ENCODE data around the gene ZNF319. TPM values are rescaled to one million over a fixed set of nuclear protein-coding genes. Genes with fewer than 3 reads are reported as not detected.

The ZNF319 gene
- total RNA-seq, 2 experiments from 2014 or later: 4.2 to 5.4 TPM

DNA sequence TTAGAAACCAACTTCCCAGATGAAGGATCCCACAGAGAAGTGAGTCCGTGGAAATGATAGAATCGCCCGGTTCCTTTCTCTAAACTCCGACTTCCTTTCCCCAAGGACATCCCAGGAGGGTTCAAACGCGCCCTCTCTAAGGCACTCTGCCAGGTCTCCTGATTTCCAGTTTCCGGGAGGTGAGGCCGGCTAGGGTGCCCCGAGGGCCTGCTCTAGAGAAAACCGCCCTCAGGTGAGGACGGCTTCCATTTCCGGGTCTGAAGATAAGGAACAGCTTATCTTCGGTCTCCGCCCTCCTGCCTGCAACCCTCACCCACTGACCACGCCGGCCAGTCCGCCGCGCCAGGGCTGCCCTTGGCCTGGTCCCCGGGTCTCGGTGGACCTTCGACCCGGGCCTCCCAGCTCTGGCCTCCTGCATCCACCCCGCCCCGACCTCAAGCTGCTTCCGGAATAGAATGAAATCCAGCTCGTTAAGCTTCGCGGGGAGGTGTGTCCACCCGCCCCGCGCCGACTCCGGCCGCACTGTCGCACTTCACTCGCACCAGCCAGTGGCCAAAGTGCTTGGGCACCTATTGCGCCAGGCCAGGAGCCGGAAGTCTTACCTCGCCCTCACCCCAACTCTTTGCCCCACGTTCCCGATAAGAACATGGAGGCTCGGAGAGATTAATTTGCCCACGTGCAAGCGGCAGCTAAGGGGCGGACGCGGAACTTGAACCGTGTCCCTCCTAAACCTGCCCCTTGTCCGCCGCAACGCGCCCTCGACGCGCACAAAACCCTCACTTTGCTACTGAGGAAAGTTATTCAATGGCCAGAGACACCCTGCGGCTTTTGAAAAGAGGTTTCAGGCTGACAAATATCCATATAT is 24.2 kb upstream of the ZNF319 start:
- Mint-ChIP-seq H3K36me3 (ENCODE audit: low read depth) (peaks cover 3% of the 10 kb centered on the region), H3K27ac (no peak overlapping the region), H3K9me3 (no peaks in the 10 kb centered on the region), H3K4me3 (peak overlapping the region; percentile 79), H3K27me3 (ENCODE audit: low read depth) (no peaks in the 10 kb centered on the region), H3K4me1 (ENCODE audit: low read depth) (peaks cover 15% of the 10 kb centered on the region)
- DNase-seq: peak; percentile 27
- intact Hi-C loops (cut with micrococcal nuclease): loop anchor here (1.0 to 10.0 kb wide), 6 partner anchors 105 to 710 kb away; partner anchors contain the start of genes CFAP20, CSNK2A2, GINS3 and GOT2
- CTCF ChIA-PET: interaction anchor here (0.5 to 2.2 kb wide), 5 partner anchors 20 to 475 kb away, joined by 3 to 10 read pairs (median 5); no protein-coding TSS in a partner anchor

DNA sequence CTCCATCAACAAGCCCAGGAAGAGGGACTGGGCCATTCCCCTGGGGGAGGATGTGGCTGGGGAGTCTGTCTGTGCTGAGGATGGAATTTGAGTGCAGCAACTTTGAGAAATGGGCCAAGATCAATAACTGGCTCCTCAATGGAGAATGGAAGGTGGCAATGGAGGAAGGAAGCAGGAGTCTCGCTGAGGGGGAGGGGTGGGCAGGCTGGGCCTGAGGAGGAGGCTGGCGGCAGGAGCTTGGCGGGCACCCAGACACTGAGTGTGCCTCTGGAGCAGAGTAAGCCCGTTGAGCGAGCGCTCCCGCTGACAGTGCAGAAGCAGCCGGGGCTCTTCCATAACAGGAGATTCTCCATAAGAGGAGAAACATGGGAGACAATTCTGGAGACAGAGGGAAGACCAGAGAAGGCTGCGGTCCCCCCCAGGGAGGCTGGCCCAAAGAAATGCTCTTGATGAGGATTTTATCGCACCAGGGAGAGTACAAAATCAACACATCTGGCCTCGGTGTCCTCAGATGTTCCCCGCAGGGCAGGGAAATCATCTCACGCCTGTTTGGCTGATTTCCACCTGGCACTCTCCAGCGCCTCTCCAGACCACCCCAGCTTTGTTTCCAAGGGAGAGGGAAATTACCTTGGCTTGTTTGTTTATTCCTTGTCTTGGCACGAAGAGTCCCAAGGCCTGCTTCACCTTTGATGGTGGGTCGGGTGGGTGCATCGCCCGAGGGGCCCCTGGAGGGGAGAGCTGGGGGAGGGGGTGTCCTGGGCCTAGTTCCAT is 22.3 kb upstream of the ZNF319 start:
- no peak for DNase-seq
- Mint-ChIP-seq H3K4me1 (ENCODE audit: low read depth) (peaks cover 15% of the 10 kb centered on the region), H3K9me3 (no peaks in the 10 kb centered on the region), H3K4me3 (no peak overlapping the region), H3K27me3 (ENCODE audit: low read depth) (no peaks in the 10 kb centered on the region), H3K36me3 (ENCODE audit: low read depth) (peaks cover 3% of the 10 kb centered on the region), H3K27ac (no peak overlapping the region)
- CTCF ChIA-PET: interaction anchor here (0.6 to 2.2 kb wide), 6 partner anchors 9 to 174 kb away, joined by 3 to 10 read pairs (median 4); no protein-coding TSS in a partner anchor
- intact Hi-C loops (cut with micrococcal nuclease): loop anchor here (5.0 to 10.0 kb wide), 2 partner anchors 465 to 712 kb away; partner anchors contain the start of gene GOT2

DNA sequence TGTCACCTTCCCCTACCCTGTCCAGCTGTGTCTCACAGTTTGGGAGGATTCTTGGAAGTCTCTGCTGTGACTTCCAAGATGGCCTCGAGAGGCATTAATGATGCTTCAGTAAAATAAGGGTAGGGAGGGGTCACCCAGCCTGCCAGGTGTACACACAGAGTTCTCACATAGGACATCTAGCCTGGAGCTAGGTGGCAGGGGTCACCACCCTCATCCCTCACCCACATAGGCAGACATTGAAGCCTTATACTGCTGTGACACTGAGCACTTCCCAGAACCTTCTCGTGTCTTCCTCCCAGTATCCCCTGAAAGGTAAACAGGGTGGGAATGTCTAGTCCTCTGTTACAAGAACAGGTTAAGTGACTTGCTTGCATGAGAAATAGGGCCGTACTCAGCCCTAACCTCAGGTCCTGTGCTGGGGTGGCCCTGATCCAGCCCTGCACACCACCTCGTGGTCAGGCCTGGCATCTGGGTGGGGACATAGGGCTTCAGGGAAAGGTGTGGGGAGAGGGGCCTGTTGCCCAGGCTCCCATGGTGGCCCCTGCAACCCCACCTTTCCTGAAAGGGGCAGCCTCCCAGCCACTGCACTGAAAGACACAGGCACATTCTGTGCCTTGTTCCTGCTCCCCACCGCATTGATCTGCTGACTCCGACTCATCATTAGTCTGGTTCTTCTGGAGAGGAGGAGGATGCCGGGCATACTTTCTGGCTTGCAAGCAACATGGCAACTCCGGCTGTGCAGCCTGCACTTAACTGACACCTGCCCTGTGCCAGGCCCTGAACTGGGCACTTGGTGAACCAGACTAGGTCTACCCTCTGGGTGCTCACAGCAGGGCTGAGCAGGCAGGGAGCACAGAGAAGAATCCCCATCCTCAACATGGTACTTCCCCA is 21.4 kb upstream of the ZNF319 start:
- Mint-ChIP-seq H3K9me3 (no peaks in the 10 kb centered on the region), H3K4me1 (ENCODE audit: low read depth) (peaks cover 15% of the 10 kb centered on the region), H3K27ac (no peak overlapping the region), H3K36me3 (ENCODE audit: low read depth) (peaks cover 3% of the 10 kb centered on the region), H3K4me3 (no peak overlapping the region), H3K27me3 (ENCODE audit: low read depth) (no peaks in the 10 kb centered on the region)
- no peak for DNase-seq
- intact Hi-C loops (cut with micrococcal nuclease): loop anchor here (5.0 to 10.0 kb wide), 2 partner anchors 465 to 713 kb away; partner anchors contain the start of gene GOT2
- CTCF ChIA-PET: interaction anchor here (1.1 kb wide), 1 partner anchor 100 kb away, joined by 4 read pairs; no protein-coding TSS in a partner anchor

DNA sequence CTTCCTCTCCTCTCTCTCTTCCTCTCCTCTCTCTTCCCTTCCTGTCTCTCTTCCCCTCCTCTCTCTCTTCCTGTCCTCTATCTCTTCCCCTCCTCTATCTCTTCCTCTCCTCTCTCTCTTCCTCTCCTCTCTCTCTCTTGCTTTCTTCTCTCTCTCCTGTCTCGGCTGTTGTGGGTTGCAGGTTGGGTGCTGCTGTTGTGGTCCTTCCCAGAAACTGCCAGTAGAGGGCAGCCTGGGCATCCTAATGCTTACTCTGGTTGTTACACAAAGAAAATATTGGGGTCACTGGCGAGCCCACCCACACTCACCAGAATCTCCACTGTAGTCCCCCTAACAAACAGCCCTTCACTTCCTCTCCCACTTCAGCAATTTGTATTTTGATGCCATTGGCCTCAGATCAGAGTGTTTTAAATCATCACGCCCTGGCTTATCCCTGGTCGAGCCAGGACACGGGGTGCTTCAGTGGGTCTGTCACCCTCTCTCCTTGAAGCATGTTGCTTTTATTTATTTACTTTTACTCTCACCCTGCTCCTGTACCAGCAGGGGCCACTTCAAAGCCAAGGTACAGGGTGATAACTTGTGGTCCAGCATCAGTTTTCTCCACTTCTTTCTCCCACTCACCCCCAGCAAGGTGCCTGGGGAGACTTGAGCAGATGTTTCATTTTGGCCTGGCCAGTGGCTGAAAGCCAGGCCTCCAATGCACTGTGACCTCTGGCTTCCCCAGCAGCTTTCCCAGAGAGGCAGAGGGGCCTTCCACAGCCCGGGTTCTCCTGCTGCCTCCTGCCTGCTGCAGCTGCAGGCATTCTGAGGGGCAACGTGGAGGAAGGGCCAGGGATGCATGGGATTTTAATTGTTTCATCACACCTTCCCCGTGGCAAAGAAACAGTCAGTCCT is 20.4 kb upstream of the ZNF319 start:
- H3K36me3 Mint-ChIP-seq (ENCODE audit: low read depth): peaks cover 3% of the 10 kb centered on the region
- CTCF ChIA-PET: interaction anchor here (1.1 kb wide), 1 partner anchor 101 kb away, joined by 4 read pairs; no protein-coding TSS in a partner anchor
- peak; percentile 84 for DNase-seq

DNA sequence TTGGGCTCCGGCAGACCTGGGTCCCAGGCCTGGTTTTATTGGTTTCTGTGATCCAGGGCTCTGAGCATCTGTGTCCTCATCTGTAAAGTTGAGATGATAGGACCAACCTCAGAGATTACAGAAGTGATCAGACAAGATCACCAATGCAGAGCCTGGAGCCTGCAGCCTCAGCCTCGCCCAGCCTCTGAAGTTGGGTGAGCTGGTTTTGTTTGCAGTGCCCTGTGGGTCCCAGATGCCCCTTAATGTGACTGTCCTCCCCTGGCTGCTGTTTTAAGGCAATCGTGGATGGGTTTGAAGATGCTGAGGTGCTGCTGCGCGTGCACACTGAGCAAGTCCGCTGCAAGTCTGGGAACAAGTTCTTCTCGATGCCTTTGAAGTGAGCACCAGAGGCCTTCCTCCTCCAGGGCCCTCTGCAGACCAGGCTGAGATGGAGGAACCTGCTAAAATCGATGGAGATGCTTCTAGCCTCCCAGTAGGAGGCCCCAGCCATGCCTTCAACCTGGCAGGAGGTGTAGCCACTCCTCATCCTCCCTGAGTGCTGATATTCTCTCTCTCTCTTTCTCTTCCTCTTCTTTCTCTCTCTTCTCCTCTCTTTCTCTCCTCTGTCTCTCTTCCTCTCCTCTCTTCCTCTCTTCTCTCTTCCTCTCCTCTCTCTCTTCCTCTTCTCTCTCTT is 19.5 kb upstream of the ZNF319 start:
- Mint-ChIP-seq H3K4me3 (no peak overlapping the region), H3K27ac (peak overlapping the region; percentile 12), H3K36me3 (ENCODE audit: low read depth) (peaks cover 3% of the 10 kb centered on the region), H3K4me1 (ENCODE audit: low read depth) (peaks cover 14% of the 10 kb centered on the region), H3K9me3 (no peaks in the 10 kb centered on the region), H3K27me3 (ENCODE audit: low read depth) (no peaks in the 10 kb centered on the region)
- intact Hi-C loops (cut with micrococcal nuclease): loop anchor here (1.0 to 10.0 kb wide), 4 partner anchors 109 to 715 kb away; partner anchors contain the start of genes CFAP20 and GOT2
- DNase-seq: no peak
- CTCF ChIA-PET: interaction anchor here (1.2 kb wide), 1 partner anchor 102 kb away, joined by 6 read pairs; no protein-coding TSS in a partner anchor

More for the DNA sequence above, 20.4 kb upstream of the ZNF319 start:
- H3K9me3 Mint-ChIP-seq: no peaks in the 10 kb centered on the region
- intact Hi-C loops (cut with micrococcal nuclease): loop anchor here (1.0 to 10.0 kb wide), 4 partner anchors 108 to 714 kb away; partner anchors contain the start of genes CFAP20 and GOT2
- no peak overlapping the region for H3K4me3 Mint-ChIP-seq
- peaks cover 15% of the 10 kb centered on the region for H3K4me1 Mint-ChIP-seq (ENCODE audit: low read depth)
- H3K27me3 Mint-ChIP-seq (ENCODE audit: low read depth): no peaks in the 10 kb centered on the region
- no peak overlapping the region for H3K27ac Mint-ChIP-seq

DNA sequence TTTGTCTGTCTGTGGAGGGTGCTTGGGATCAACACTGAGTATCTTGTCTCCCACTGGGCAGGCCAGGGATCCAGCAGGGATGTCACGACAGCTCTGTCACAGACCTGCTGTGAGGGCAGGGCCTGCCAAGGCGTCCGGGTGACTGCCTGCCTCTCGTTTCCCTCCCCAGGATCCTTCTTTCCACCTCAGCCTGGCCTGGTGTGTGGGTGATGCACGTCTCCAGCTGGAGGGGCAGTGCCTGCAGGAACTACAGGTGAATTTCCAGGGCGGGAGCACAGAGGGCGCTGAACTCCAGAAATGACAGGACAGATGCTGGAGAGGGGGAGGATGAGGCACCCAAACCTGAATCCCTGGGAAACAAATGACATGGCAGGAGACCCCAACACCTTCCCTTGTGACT is 18.3 kb upstream of the ZNF319 start:
- Mint-ChIP-seq H3K4me1 (ENCODE audit: low read depth) (peaks cover 8% of the 10 kb centered on the region), H3K36me3 (ENCODE audit: low read depth) (peaks cover 3% of the 10 kb centered on the region), H3K4me3 (no peak overlapping the region), H3K27ac (no peak overlapping the region), H3K9me3 (no peaks in the 10 kb centered on the region), H3K27me3 (ENCODE audit: low read depth) (no peaks in the 10 kb centered on the region)
- DNase-seq: no peak
- intact Hi-C loops (cut with micrococcal nuclease): no loop called here
- CTCF ChIA-PET: interaction anchor here (1.2 kb wide), 1 partner anchor 103 kb away, joined by 6 read pairs; no protein-coding TSS in a partner anchor

DNA sequence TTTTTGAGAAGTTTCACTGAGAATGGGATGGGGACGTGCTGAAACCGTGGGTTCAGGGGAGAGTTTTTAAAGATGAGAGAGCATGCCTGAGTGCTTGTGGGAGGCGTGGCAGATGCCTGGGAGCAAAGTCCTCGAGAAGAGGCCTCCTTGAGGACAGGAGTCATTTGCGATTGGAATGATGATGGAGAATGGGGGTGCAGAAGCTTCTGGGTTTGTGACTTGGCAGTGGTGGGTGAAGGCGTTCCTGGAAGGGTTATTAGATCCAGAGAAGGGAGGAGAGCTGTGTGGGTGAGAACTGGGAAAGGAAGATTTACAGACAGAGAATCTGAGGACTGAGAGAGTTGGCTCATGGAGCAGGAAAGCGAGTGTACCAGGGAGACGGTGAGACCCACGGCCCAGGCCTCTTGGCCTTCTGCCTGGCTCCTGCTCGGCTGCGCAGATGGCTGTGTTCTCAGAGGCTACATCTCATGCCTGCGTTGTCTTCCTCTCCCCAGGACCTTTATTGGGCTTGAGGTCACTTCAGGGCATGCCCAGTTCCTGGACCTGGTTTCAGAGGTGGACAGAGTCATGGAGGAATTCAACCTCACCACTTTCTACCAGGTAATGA is 16.5 kb upstream of the ZNF319 start:
- CTCF ChIA-PET: no interaction called here
- Mint-ChIP-seq H3K4me3 (no peak overlapping the region), H3K4me1 (ENCODE audit: low read depth) (peaks cover 8% of the 10 kb centered on the region), H3K27ac (no peak overlapping the region), H3K9me3 (no peaks in the 10 kb centered on the region), H3K36me3 (ENCODE audit: low read depth) (peaks cover 9% of the 10 kb centered on the region), H3K27me3 (ENCODE audit: low read depth) (no peaks in the 10 kb centered on the region)
- intact Hi-C loops (cut with micrococcal nuclease): no loop called here
- DNase-seq: no peak

DNA sequence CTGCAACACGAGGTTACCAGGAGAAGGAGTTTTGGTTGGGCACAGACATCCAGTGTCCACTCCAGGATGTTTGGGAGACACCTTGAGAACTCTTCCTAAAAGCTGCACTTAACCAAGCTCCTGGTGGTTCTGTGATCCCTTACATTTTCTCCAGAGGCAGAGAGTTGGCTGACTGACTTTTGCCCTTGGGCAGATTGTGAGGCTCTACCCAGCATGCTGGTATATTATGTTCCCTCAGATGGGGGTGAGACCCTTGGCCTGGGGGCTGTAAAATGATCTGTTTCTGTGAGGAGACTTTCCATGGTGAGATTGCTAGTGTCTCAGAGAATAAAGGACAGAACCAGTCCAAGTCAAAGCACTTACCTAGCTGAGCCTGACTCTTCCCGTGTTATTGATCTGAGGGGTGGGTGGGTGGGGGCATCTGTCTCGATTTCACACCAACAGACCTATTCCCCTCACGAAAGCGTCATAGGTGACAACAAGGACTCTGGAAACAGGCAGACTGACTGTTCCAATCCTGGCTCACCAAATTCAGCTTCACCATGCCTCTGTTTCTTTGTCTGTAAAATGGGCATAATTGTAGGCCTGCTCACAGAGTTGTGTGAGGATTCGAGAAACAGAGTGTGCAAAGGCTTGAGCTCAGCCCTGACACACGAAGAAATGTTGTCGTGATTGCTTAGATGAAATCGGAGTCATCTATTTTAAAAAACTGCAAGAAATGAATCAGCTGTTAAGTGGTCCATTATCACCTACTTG is 12.9 kb upstream of the ZNF319 start:
- Mint-ChIP-seq H3K9me3 (no peaks in the 10 kb centered on the region), H3K27me3 (ENCODE audit: low read depth) (no peaks in the 10 kb centered on the region), H3K36me3 (ENCODE audit: low read depth) (peaks cover 14% of the 10 kb centered on the region), H3K27ac (no peak overlapping the region), H3K4me1 (ENCODE audit: low read depth) (no peaks in the 10 kb centered on the region), H3K4me3 (no peak overlapping the region)
- CTCF ChIA-PET: interaction anchor here (0.6 to 2.2 kb wide), 5 partner anchors 8 to 219 kb away, joined by 3 to 8 read pairs (median 4); no protein-coding TSS in a partner anchor
- intact Hi-C loops (cut with micrococcal nuclease): no loop called here
- no peak for DNase-seq

DNA sequence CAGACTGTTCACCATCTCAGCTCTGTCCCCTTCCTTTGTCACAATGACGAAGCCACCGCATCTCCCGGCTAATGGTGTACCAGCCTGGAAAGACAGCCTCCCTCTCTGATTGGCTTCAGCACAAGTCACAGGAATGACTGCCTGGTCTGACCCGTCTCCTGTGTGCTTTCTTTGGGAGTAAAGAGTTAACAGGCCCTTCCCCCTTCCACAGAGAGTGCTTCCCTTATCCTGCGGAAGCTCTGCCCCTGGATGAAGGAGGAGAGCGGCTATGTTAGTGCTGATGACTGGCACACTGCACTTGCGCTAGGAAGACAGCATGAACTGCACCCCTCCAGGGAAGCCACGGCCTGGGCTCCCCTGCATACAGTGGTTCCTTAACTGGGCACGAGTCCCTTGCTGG is 12.0 kb upstream of the ZNF319 start:
- Mint-ChIP-seq H3K9me3 (no peaks in the 10 kb centered on the region), H3K4me3 (no peak overlapping the region), H3K27me3 (ENCODE audit: low read depth) (no peaks in the 10 kb centered on the region), H3K36me3 (ENCODE audit: low read depth) (peaks cover 15% of the 10 kb centered on the region), H3K27ac (no peak overlapping the region), H3K4me1 (ENCODE audit: low read depth) (no peaks in the 10 kb centered on the region)
- no peak for DNase-seq
- intact Hi-C loops (cut with micrococcal nuclease): no loop called here
- CTCF ChIA-PET: interaction anchor here (2.1 to 2.2 kb wide), 2 partner anchors 7 to 113 kb away, joined by 4 to 8 read pairs; no protein-coding TSS in a partner anchor
